PC-9 (cell line): ENCODE data around the gene UBL4A. TPM values are rescaled to one million over a fixed set of nuclear protein-coding genes. Genes with fewer than 3 reads are reported as not detected.

ENCODE experiments used
- BruUV-seq: library from RNA; stranded (reverse); fragments of 400-500 nt; replicated peaks from 2 replicates; lab custom pipeline; 2021; lab: Mats Ljungman, UMichigan
- CTCF ChIA-PET: fragments of 300-600 bp; sonication (Branson Sonifier 250); formaldehyde crosslinking; loops from one replicate; lab custom pipeline; 2022; ENCODE audit warnings: antibody characterized with exemption; lab: Charles Lee
- POLR2A ChIA-PET: fragments of 300-600 bp; sonication (Branson Sonifier 250); formaldehyde crosslinking; loops from one replicate; lab custom pipeline; 2022; ENCODE audit warnings: antibody characterized with exemption; ENCODE audit not compliant: unreplicated experiment; lab: Charles Lee
- DNase-seq, 2 experiments: peaks; one replicate each; pipeline versions ENCODE4 v3.0.0 to v3.0.0-alpha.2; 2015 to 2022; ENCODE audit warnings: mixed read lengths in 1 of 2
- H2AFZ ChIP-seq: fragments of 200-600 bp; sonication (generic); 2 replicates; pipeline ENCODE4 v1.8.1; 2017; ENCODE audit warnings: antibody characterized with exemption
- H3F3A ChIP-seq: fragments of 200-600 bp; sonication (generic); 2 replicates; pipeline ENCODE4 v1.8.1; 2017; ENCODE audit warnings: antibody characterized with exemption, mild to moderate bottlenecking, low read depth; ENCODE audit not compliant: insufficient read depth
- H3K27ac ChIP-seq: fragments of 200-600 bp; sonication (generic); 2 replicates; pipeline ENCODE4 v1.6.1; 2016; ENCODE audit warnings: mixed run types
- H3K27me3 ChIP-seq: fragments of 200-600 bp; sonication (generic); 2 replicates; pipeline ENCODE4 v1.6.1; 2016; ENCODE audit warnings: low read depth, mixed run types; ENCODE audit not compliant: insufficient read depth
- H3K36me3 ChIP-seq: fragments of 200-600 bp; sonication (generic); 2 replicates; pipeline ENCODE4 v1.6.1; 2016; ENCODE audit warnings: low read depth, mixed run types
- H3K4me1 ChIP-seq: fragments of 200-600 bp; sonication (generic); replicated peaks from 2 replicates; pipeline ENCODE4 v1.6.1; 2016; ENCODE audit warnings: mixed run types; ENCODE audit not compliant: insufficient read depth
- H3K4me2 ChIP-seq: fragments of 200-600 bp; sonication (generic); 2 replicates; pipeline ENCODE4 v1.6.1; 2017; ENCODE audit warnings: mixed run types
- H3K4me3 ChIP-seq: fragments of 200-600 bp; sonication (generic); 2 replicates; pipeline ENCODE4 v1.6.1; 2016; ENCODE audit warnings: mixed run types
- H3K79me2 ChIP-seq: fragments of 200-600 bp; sonication (generic); 2 replicates; pipeline ENCODE4 v1.6.1; 2017; ENCODE audit warnings: low read depth, mixed run types
- H3K9me2 ChIP-seq: fragments of 200-600 bp; sonication (generic); 2 replicates; pipeline ENCODE4 v1.8.1; 2017; ENCODE audit warnings: mild to moderate bottlenecking; ENCODE audit not compliant: insufficient read depth
- H3K9me3 ChIP-seq: fragments of 200-600 bp; sonication (generic); 2 replicates; pipeline ENCODE4 v1.8.1; 2016; ENCODE audit warnings: low read depth; ENCODE audit not compliant: insufficient read depth
- H4K20me1 ChIP-seq: fragments of 200-600 bp; sonication (generic); 2 replicates; pipeline ENCODE4 v1.8.1; 2017; ENCODE audit not compliant: insufficient read depth
- CTCF ChIP-seq: fragments of 200-600 bp; sonication (generic); conservative IDR thresholded peaks from 2 replicates; pipeline ENCODE4 v1.6.1; 2017; ENCODE audit warnings: mixed run types, antibody characterized with exemption, mild to moderate bottlenecking, moderate library complexity
- EZH2 ChIP-seq: fragments of 200-600 bp; sonication (generic); IDR thresholded peaks from 2 replicates; pipeline ENCODE4 v1.8.0; 2017; ENCODE audit warnings: antibody characterized with exemption, low read depth
- intact Hi-C: fragments of 100-400 bp; cut with micrococcal nuclease; formaldehyde crosslinking; loops from one replicate; pipeline ENCODE4 v1.10.0; 2022; ENCODE audit not compliant: unreplicated experiment
- total RNA-seq: library from RNA; stranded (reverse); gene quantifications from 2 replicates; pipeline ENCODE4 v1.2.3, GENCODE V29; 2021

Gene UBL4A
- total RNA-seq, 1 experiment from 2014 or later = 80.7 TPM

- CTCF ChIA-PET = no interaction called here
- POLR2A ChIA-PET = no interaction called here
- BruUV-seq = no TSS peak
Measured at GRCh38 chrX:154506483-154507332, 20.3 kb upstream of the UBL4A start.

GRCh38 chrX:154505734-154506133, 19.3 kb upstream of the UBL4A start:
- ChIA-PET POLR2A (no interaction called here), CTCF (no interaction called here)

More at GRCh38 chrX:154506483-154507332, 20.3 kb upstream of the UBL4A start:
- Histone ChIP-seq H3K9me2 (no peaks in the 10 kb centered on the region), H2AFZ (no peak overlapping the region), H4K20me1 (no peaks in the 10 kb centered on the region), H3K79me2 (no peaks in the 10 kb centered on the region), H3F3A (peaks cover 14% of the 10 kb centered on the region; the same call in 1 of the 2 replicates), H3K27me3 (no peaks in the 10 kb centered on the region), H3K4me2 (no peak overlapping the region; the same call in 1 of the 2 replicates), H3K36me3 (no peaks in the 10 kb centered on the region), H3K4me1 (peaks cover 14% of the 10 kb centered on the region), H3K9me3 (no peaks in the 10 kb centered on the region), H3K4me3 (no peak overlapping the region), H3K27ac (peak overlapping the region; percentile 59; the same call in 1 of the 2 replicates)
- intact Hi-C loops = no loop called here
- no peak for TF ChIP-seq CTCF
- TF ChIP-seq EZH2 = no peak
- no peak for DNase-seq

GRCh38 chrX:154502989-154503388, 16.6 kb upstream of the UBL4A start:
- intact Hi-C loops = no loop called here
- no peak for DNase-seq
- CTCF ChIA-PET = no interaction called here
- no peaks in the 10 kb centered on the region for H3K9me2 ChIP-seq
- no peak for TF ChIP-seq CTCF
- TF ChIP-seq EZH2 = no peak
- H3K36me3 ChIP-seq = no peaks in the 10 kb centered on the region
- H3K4me2 ChIP-seq = no peak overlapping the region
- H3K4me3 ChIP-seq = no peak overlapping the region
- no peaks in the 10 kb centered on the region for H4K20me1 ChIP-seq
- H3K79me2 ChIP-seq = no peaks in the 10 kb centered on the region
- H3K9me3 ChIP-seq = no peaks in the 10 kb centered on the region
- H3K27me3 ChIP-seq = no peaks in the 10 kb centered on the region
- H3K27ac ChIP-seq = no peak overlapping the region
- POLR2A ChIA-PET = no interaction called here
- H3K4me1 ChIP-seq = peaks cover 14% of the 10 kb centered on the region
- peaks cover 14% of the 10 kb centered on the region; the same call in 1 of the 2 replicates for H3F3A ChIP-seq
- no peak overlapping the region for H2AFZ ChIP-seq
- no TSS peak for BruUV-seq

More at GRCh38 chrX:154505734-154506133, 19.3 kb upstream of the UBL4A start:
- H3K9me3 ChIP-seq = no peaks in the 10 kb centered on the region
- no peaks in the 10 kb centered on the region for H3K79me2 ChIP-seq
- peak overlapping the region; percentile 36; the same call in 1 of the 2 replicates for H3K4me2 ChIP-seq
- no peaks in the 10 kb centered on the region for H3K27me3 ChIP-seq
- peak; percentile 49 to 67 for DNase-seq
- intact Hi-C loops = no loop called here
- H3K36me3 ChIP-seq = no peaks in the 10 kb centered on the region
- BruUV-seq = no TSS peak
- peak overlapping the region; percentile 59 for H3K27ac ChIP-seq
- peaks cover 14% of the 10 kb centered on the region for H3K4me1 ChIP-seq
- peaks cover 14% of the 10 kb centered on the region; the same call in 1 of the 2 replicates for H3F3A ChIP-seq
- no peak overlapping the region for H2AFZ ChIP-seq
- H3K4me3 ChIP-seq = no peak overlapping the region
- no peaks in the 10 kb centered on the region for H4K20me1 ChIP-seq
- H3K9me2 ChIP-seq = no peaks in the 10 kb centered on the region
- TF ChIP-seq EZH2 = no peak
- no peak for TF ChIP-seq CTCF
